ENCODE results near the gene CFAP65.
A peak's percentile ranks its signal among the peaks of the same experiment; 100 is the strongest.

Gene CFAP65

GRCh38 chr2:218991674-218992168, 49.6 kb downstream of the CFAP65 start:
- DNase-seq = no peak

- no peak for DNase-seq
Observed at GRCh38 chr2:218990612-218991011, 50.7 kb downstream of the CFAP65 start.

GRCh38 chr2:218990052-218990451, 51.3 kb downstream of the CFAP65 start:
- no peak for DNase-seq

- DNase-seq = no peak
Observed at GRCh38 chr2:218988650-218989049, 52.7 kb downstream of the CFAP65 start.

- DNase-seq = no peak
Observed at GRCh38 chr2:218988164-218988563, 53.2 kb downstream of the CFAP65 start.

- no peak for DNase-seq
Observed at GRCh38 chr2:218986148-218986761, 55.1 kb downstream of the CFAP65 start.

GRCh38 chr2:218985325-218986091, 55.8 kb downstream of the CFAP65 start:
- no peak for DNase-seq

GRCh38 chr2:218985021-218985324, 56.3 kb downstream of the CFAP65 start, which contains the start of gene FEV:
FEV (minus strand) TSS chr2:218985184; CDS start chr2:218985075, 109 bp downstream.
- no peak for DNase-seq

- DNase-seq = no peak
Observed at GRCh38 chr2:218984239-218985020, 56.9 kb downstream of the CFAP65 start.

GRCh38 chr2:218983934-218984238, 57.4 kb downstream of the CFAP65 start:
- DNase-seq = no peak

- DNase-seq = no peak
Observed at GRCh38 chr2:218983263-218983933, 57.9 kb downstream of the CFAP65 start.

GRCh38 chr2:218982586-218983262, 58.6 kb downstream of the CFAP65 start:
- DNase-seq = no peak

GRCh38 chr2:218981881-218982585, 59.3 kb downstream of the CFAP65 start:
- peak in 1 of 2 experiments; percentile 37 for DNase-seq

- no peak for DNase-seq
Observed at GRCh38 chr2:218981390-218981880, 59.9 kb downstream of the CFAP65 start.

- no peak for DNase-seq
Observed at GRCh38 chr2:218980735-218981389, 60.5 kb downstream of the CFAP65 start.

- DNase-seq = peak; percentile 77 to 86
Observed at GRCh38 chr2:218979846-218980734, 61.2 kb downstream of the CFAP65 start.

GRCh38 chr2:218975060-218975777, 66.1 kb downstream of the CFAP65 start:
- DNase-seq = no peak

GRCh38 chr2:218970894-218971293, 70.4 kb downstream of the CFAP65 start:
- no peak for DNase-seq

GRCh38 chr2:218964041-218964771, 77.1 kb downstream of the CFAP65 start:
- peak; percentile 58 to 76 for DNase-seq

All from NCI-H2081 (cell line).